Neural progenitor cell (in vitro differentiated cells): Measurements from ENCODE around the gene OR6F1. TPM values are rescaled to one million over a fixed set of nuclear protein-coding genes. Genes with fewer than 3 reads are reported as not detected.

Experiments used
- DNase-seq: peaks from one replicate; pipeline ENCODE4 v3.0.0-alpha.2; 2016; ENCODE audit warnings: low spot score
- H2AFZ ChIP-seq: fragments of 200-600 bp; sonication (generic); replicated peaks from 2 replicates; pipeline ENCODE4 v1.6.1; 2016; ENCODE audit warnings: antibody characterized with exemption
- H3F3A ChIP-seq: fragments of 200-600 bp; sonication (generic); 2 replicates; pipeline ENCODE4 v1.6.1; 2016; ENCODE audit warnings: antibody characterized with exemption, low read depth
- H3K27ac ChIP-seq: fragments of 200-600 bp; sonication (generic); 2 replicates; pipeline ENCODE4 v1.5.1; 2016; ENCODE audit warnings: mild to moderate bottlenecking
- H3K27me3 ChIP-seq: fragments of 200-600 bp; sonication (generic); 2 replicates; pipeline ENCODE4 v1.6.1; 2016; ENCODE audit warnings: mild to moderate bottlenecking, moderate library complexity
- H3K36me3 ChIP-seq: fragments of 200-600 bp; sonication (generic); 2 replicates; pipeline ENCODE4 v1.5.1; 2016
- H3K4me1 ChIP-seq: fragments of 200-600 bp; sonication (generic); 2 replicates; pipeline ENCODE4 v1.6.1; 2016; ENCODE audit warnings: mixed run types
- H3K4me2 ChIP-seq: fragments of 200-600 bp; sonication (generic); 2 replicates; pipeline ENCODE4 v1.6.1; 2016
- H3K4me3 ChIP-seq: fragments of 200-600 bp; sonication (generic); 2 replicates; pipeline ENCODE4 v1.5.1; 2016
- H3K79me2 ChIP-seq: fragments of 200-600 bp; sonication (generic); 2 replicates; pipeline ENCODE4 v1.6.1; 2016; ENCODE audit warnings: low read depth
- H3K9ac ChIP-seq: fragments of 200-600 bp; sonication (generic); 2 replicates; pipeline ENCODE4 v1.6.1; 2016
- H3K9me3 ChIP-seq: fragments of 200-600 bp; sonication (generic); 2 replicates; pipeline ENCODE4 v1.5.1; 2016; ENCODE audit warnings: low read depth
- H4K20me1 ChIP-seq: fragments of 200-600 bp; sonication (generic); 2 replicates; pipeline ENCODE4 v1.6.1; 2016; ENCODE audit warnings: low read depth
- H3K27ac Mint-ChIP-seq: 3 replicates; pipeline ENCODE4 v1.8.0; 2021; ENCODE audit warnings: mixed read lengths
- H3K27me3 Mint-ChIP-seq: 2 replicates; pipeline ENCODE4 v1.8.0; 2022; ENCODE audit warnings: low read depth, mild to moderate bottlenecking, inconsistent platforms, moderate library complexity, mixed read lengths; ENCODE audit not compliant: insufficient read depth
- H3K36me3 Mint-ChIP-seq: 3 replicates; pipeline ENCODE4 v1.8.0; 2021; ENCODE audit warnings: mixed read lengths
- H3K4me1 Mint-ChIP-seq: 3 replicates; pipeline ENCODE4 v1.8.0; 2021; ENCODE audit warnings: mixed read lengths
- H3K4me3 Mint-ChIP-seq: 3 replicates; pipeline ENCODE4 v1.8.0; 2021; ENCODE audit warnings: mild to moderate bottlenecking, moderate library complexity, mixed read lengths
- H3K9me3 Mint-ChIP-seq: 3 replicates; pipeline ENCODE4 v1.8.0; 2020; ENCODE audit warnings: mixed read lengths
- EZH2 ChIP-seq: fragments of 200-600 bp; sonication (generic); IDR thresholded peaks from 2 replicates; pipeline ENCODE4 v1.6.1; 2017; ENCODE audit warnings: antibody characterized with exemption, mild to moderate bottlenecking, moderate library complexity
- EZH2phosphoT487 ChIP-seq: fragments of 200-600 bp; sonication (generic); IDR thresholded peaks from 2 replicates; pipeline ENCODE4 v1.6.1; 2017; ENCODE audit warnings: antibody characterized with exemption
- total RNA-seq: library from RNA; depleted of rRNA; stranded (reverse); fragments of >200 nt; gene quantifications from 2 replicates; pipeline ENCODE4 v1.2.3, GENCODE V29; 2015; ENCODE audit warnings: low replicate concordance
- TF ChIP-seq, protein P1 (sequence below): fragments of 200-600 bp; sonication (generic); IDR thresholded peaks from 2 replicates; pipeline ENCODE4 v1.5.1; 2017; ENCODE audit warnings: antibody characterized with exemption, mild to moderate bottlenecking

Gene OR6F1
- total RNA-seq, 1 donor from 2014 or later, result not detected

DNA sequence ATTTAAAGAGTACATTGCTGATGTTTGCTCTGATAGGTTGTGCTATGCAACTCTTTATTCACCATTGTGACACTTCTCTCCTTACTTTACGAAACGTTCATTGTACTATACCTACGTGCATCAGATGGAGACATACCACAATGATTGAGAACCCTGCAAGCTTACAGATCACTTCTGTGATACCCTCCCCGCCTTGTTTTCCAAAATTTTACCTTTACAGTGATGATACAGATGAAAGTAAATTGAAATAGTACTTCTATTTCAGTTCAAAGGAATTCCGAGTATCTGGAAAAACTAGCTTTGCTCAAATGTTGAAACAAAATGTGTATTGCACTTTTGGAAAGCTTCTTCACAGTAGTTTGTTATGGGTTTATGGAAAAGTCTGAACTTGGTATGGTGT, 25.3 kb upstream of the OR6F1 start:
- H4K20me1 ChIP-seq, result no peaks in the 10 kb centered on the region
- no peaks in the 10 kb centered on the region for H3K36me3 ChIP-seq
- Mint-ChIP-seq H3K4me3 (no peak overlapping the region), H3K27me3 (no peaks in the 10 kb centered on the region), H3K27ac (no peak overlapping the region), H3K9me3 (no peaks in the 10 kb centered on the region), H3K4me1 (no peaks in the 10 kb centered on the region), H3K36me3 (no peaks in the 10 kb centered on the region)
- H3K4me2 ChIP-seq, result no peak overlapping the region
- no peak overlapping the region for H3K4me3 ChIP-seq
- H3K4me1 ChIP-seq, result no peaks in the 10 kb centered on the region
- no peak for DNase-seq
- TF ChIP-seq, protein P1, sequence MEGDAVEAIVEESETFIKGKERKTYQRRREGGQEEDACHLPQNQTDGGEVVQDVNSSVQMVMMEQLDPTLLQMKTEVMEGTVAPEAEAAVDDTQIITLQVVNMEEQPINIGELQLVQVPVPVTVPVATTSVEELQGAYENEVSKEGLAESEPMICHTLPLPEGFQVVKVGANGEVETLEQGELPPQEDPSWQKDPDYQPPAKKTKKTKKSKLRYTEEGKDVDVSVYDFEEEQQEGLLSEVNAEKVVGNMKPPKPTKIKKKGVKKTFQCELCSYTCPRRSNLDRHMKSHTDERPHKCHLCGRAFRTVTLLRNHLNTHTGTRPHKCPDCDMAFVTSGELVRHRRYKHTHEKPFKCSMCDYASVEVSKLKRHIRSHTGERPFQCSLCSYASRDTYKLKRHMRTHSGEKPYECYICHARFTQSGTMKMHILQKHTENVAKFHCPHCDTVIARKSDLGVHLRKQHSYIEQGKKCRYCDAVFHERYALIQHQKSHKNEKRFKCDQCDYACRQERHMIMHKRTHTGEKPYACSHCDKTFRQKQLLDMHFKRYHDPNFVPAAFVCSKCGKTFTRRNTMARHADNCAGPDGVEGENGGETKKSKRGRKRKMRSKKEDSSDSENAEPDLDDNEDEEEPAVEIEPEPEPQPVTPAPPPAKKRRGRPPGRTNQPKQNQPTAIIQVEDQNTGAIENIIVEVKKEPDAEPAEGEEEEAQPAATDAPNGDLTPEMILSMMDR, result no peak
- no peak for TF ChIP-seq EZH2phosphoT487
- no peak for TF ChIP-seq EZH2
- H3F3A ChIP-seq, result no peaks in the 10 kb centered on the region
- H3K27me3 ChIP-seq, result no peaks in the 10 kb centered on the region
- H2AFZ ChIP-seq, result no peak overlapping the region
- peaks cover 53% of the 10 kb centered on the region for H3K9me3 ChIP-seq
- no peak overlapping the region for H3K9ac ChIP-seq
- H3K27ac ChIP-seq, result no peak overlapping the region
- no peaks in the 10 kb centered on the region for H3K79me2 ChIP-seq

DNA sequence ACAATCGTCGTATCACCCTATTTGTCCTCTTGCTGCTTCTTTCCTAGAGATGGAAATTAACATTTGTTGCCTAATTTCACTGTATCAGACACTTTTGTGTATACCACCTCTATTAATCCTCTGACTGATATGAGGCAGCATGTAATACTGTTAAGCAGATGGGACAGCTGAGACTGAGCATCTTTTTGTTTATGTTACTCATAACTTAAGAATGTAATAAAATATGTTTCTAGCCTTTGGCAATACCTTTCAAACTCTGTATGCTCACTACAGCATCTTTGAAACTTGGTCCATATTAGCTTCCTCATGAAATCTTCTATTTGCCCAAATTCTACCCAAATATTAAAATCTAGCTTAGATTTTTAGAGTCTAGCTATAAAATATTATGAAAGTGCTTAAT, 24.3 kb upstream of the OR6F1 start:
- TF ChIP-seq EZH2 (no peak), EZH2phosphoT487 (no peak)
- TF ChIP-seq, protein P1, result no peak
- Histone ChIP-seq H3F3A (no peaks in the 10 kb centered on the region), H3K4me2 (no peak overlapping the region), H3K79me2 (no peaks in the 10 kb centered on the region), H3K4me3 (no peak overlapping the region), H2AFZ (no peak overlapping the region), H4K20me1 (no peaks in the 10 kb centered on the region), H3K4me1 (no peaks in the 10 kb centered on the region), H3K9me3 (peaks cover 50% of the 10 kb centered on the region), H3K9ac (no peak overlapping the region), H3K36me3 (no peaks in the 10 kb centered on the region), H3K27me3 (no peaks in the 10 kb centered on the region), H3K27ac (no peak overlapping the region)
- H3K9me3 Mint-ChIP-seq, result no peaks in the 10 kb centered on the region
- H3K36me3 Mint-ChIP-seq, result no peaks in the 10 kb centered on the region
- H3K4me1 Mint-ChIP-seq, result no peaks in the 10 kb centered on the region
- no peak for DNase-seq
- no peak overlapping the region for H3K27ac Mint-ChIP-seq
- no peaks in the 10 kb centered on the region for H3K27me3 Mint-ChIP-seq
- H3K4me3 Mint-ChIP-seq, result no peak overlapping the region

DNA sequence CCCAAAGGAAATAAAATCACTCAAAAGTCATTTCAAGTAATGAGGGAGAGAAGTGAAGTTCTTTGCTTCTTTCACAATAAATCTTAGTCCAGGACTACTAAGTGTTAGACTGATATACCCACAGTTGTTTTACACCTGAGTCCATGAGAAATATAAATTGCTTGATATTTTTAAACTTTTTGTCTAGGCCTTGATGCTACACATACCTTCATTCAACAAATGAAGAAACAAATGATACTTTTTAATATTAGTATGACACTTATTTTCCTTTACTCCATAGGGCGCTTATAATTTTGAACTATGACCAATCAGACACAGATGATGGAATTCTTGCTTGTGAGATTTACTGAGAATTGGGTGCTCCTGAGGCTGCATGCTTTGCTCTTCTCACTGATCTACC, 21.9 kb upstream of the OR6F1 start, which contains the start of gene OR14K1:
Gene OR14K1, plus strand, starts transcription at position 301 of the 400 bp plus-strand sequence. Its CDS starts 0 bp downstream, at position 301.
- Histone ChIP-seq H3K79me2 (no peaks in the 10 kb centered on the region), H3K9me3 (peaks cover 47% of the 10 kb centered on the region), H3K27me3 (no peaks in the 10 kb centered on the region), H4K20me1 (no peaks in the 10 kb centered on the region), H3F3A (no peaks in the 10 kb centered on the region), H3K27ac (no peak within 1 kb of the TSS), H3K4me1 (no peaks in the 10 kb centered on the region), H3K4me3 (no peak within 1 kb of the TSS), H3K9ac (no peak within 1 kb of the TSS), H3K36me3 (no peaks in the 10 kb centered on the region), H2AFZ (no peak within 1 kb of the TSS), H3K4me2 (no peak within 1 kb of the TSS)
- Mint-ChIP-seq H3K9me3 (no peaks in the 10 kb centered on the region), H3K27me3 (no peaks in the 10 kb centered on the region), H3K36me3 (no peaks in the 10 kb centered on the region), H3K4me3 (no peak within 1 kb of the TSS), H3K4me1 (no peaks in the 10 kb centered on the region), H3K27ac (no peak within 1 kb of the TSS)
- no peak for DNase-seq
- TF ChIP-seq, protein P1, result no peak
- TF ChIP-seq EZH2phosphoT487, result no peak
- TF ChIP-seq EZH2, result no peak
